ENCODE data around the gene ISL1. TPM values are rescaled to one million over a fixed set of nuclear protein-coding genes. Genes with fewer than 3 reads are reported as not detected.
A peak's percentile ranks its signal among the peaks of the same experiment; 100 is the strongest.

The ISL1 gene
- total and polyA plus RNA-seq, 4 donors = 0.69 TPM; not detected in 3

- 2 to 20% methylated on average over 3 of the region's 3 CpGs for WGBS, 2 donors
- Histone ChIP-seq H3K36me3 (ENCODE audit: control insufficient read depth in 1 of 2, insufficient read depth in 2 of 2, low read length in 1 of 2) (no peaks in the 10 kb centered on the region), H3K4me3 (ENCODE audit: low read length in 2 of 2) (no peak overlapping the region), H3K9me3 (ENCODE audit: control insufficient read depth, low read length) (peaks cover 4% of the 10 kb centered on the region), H3K27ac (ENCODE audit: low read depth in 1 of 2, low read length in 2 of 2) (no peak overlapping the region), H3K4me1 (ENCODE audit: control insufficient read depth in 1 of 2, insufficient read depth in 2 of 2, low read length in 2 of 2) (no peaks in the 10 kb centered on the region), H3K27me3 (ENCODE audit: control insufficient read depth in 1 of 2, insufficient read depth in 2 of 2, low read length in 1 of 2) (peaks cover 0 to 3% of the 10 kb centered on the region in 2 donors)
- intact Hi-C loops (cut with DNase I) = no loop called here
- no peak for ATAC-seq (ENCODE audit: low FRiP score)
- DNase-seq = no peak
Measured at GRCh38 chr5:51392689-51393199, 9.5 kb downstream of the ISL1 start.

DNA sequence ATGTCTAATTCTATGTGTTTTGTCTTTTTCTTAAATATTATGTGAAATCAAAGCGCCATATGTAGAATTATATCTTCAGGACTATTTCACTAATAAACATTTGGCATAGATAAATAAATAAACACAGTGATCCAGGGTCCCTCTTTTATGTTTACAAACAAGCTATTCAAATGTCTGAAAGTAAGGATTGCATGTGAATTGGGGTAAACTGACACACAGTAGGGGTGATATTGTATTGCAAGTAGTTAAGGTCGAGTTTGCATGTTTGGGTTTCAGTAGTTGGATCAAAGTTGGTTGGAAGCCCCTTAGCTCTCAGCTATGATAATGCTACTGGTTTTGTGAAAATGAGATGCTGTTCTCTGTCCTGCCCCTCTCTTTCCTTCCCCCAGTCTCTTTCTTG, 11.4 kb downstream of the ISL1 start:
- Histone ChIP-seq H3K4me3 (ENCODE audit: low read length in 2 of 2) (peak overlapping the region in 1 of 2 donors; percentile 8), H3K9me3 (ENCODE audit: control insufficient read depth, low read length) (peaks cover 4% of the 10 kb centered on the region)

DNA sequence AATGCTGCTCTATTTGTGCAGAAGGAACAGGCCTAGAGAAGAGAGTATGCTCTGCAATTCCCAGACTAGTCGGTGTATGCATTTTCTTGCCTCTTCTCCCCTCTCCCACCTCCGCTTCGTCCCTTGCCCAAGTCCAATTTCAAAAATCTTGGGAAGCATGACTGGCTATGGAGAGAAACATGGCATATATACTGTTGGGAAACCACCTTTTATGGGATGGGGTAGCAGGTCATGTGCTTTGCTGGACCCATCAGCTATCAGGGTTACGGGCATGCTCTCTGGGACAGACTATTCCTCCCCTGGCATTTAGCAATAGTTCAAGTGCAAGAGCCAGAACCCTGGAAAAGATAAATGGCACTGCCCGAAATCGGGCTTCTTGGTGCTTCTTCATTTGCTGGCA, 12.0 kb downstream of the ISL1 start:
- Histone ChIP-seq H3K36me3 (ENCODE audit: control insufficient read depth in 1 of 2, insufficient read depth in 2 of 2, low read length in 1 of 2) (no peaks in the 10 kb centered on the region), H3K9me3 (ENCODE audit: control insufficient read depth, low read length) (peaks cover 4% of the 10 kb centered on the region), H3K4me3 (ENCODE audit: low read length in 2 of 2) (peak overlapping the region in 1 of 2 donors; percentile 8), H3K27me3 (ENCODE audit: control insufficient read depth in 1 of 2, insufficient read depth in 2 of 2, low read length in 1 of 2) (peaks cover 0 to 3% of the 10 kb centered on the region in 2 donors), H3K27ac (ENCODE audit: low read depth in 1 of 2, low read length in 2 of 2) (no peak overlapping the region), H3K4me1 (ENCODE audit: control insufficient read depth in 1 of 2, insufficient read depth in 2 of 2, low read length in 2 of 2) (no peaks in the 10 kb centered on the region)
- intact Hi-C loops (cut with DNase I) = no loop called here
- WGBS, 2 donors = 1 to 24% methylated on average over 6 of the region's 6 CpGs
- DNase-seq (no peak), ATAC-seq (ENCODE audit: low FRiP score) (no peak)

More for the DNA sequence above, 11.4 kb downstream of the ISL1 start:
- ATAC-seq (ENCODE audit: low FRiP score) (no peak), DNase-seq (no peak)
- intact Hi-C loops (cut with DNase I) = no loop called here
- Histone ChIP-seq H3K36me3 (ENCODE audit: control insufficient read depth in 1 of 2, insufficient read depth in 2 of 2, low read length in 1 of 2) (no peaks in the 10 kb centered on the region), H3K27me3 (ENCODE audit: control insufficient read depth in 1 of 2, insufficient read depth in 2 of 2, low read length in 1 of 2) (peaks cover 0 to 3% of the 10 kb centered on the region in 2 donors), H3K4me1 (ENCODE audit: control insufficient read depth in 1 of 2, insufficient read depth in 2 of 2, low read length in 2 of 2) (no peaks in the 10 kb centered on the region), H3K27ac (ENCODE audit: low read depth in 1 of 2, low read length in 2 of 2) (no peak overlapping the region)
- WGBS, 2 donors = 8 to 27% methylated on average over 2 of the region's 2 CpGs

DNA sequence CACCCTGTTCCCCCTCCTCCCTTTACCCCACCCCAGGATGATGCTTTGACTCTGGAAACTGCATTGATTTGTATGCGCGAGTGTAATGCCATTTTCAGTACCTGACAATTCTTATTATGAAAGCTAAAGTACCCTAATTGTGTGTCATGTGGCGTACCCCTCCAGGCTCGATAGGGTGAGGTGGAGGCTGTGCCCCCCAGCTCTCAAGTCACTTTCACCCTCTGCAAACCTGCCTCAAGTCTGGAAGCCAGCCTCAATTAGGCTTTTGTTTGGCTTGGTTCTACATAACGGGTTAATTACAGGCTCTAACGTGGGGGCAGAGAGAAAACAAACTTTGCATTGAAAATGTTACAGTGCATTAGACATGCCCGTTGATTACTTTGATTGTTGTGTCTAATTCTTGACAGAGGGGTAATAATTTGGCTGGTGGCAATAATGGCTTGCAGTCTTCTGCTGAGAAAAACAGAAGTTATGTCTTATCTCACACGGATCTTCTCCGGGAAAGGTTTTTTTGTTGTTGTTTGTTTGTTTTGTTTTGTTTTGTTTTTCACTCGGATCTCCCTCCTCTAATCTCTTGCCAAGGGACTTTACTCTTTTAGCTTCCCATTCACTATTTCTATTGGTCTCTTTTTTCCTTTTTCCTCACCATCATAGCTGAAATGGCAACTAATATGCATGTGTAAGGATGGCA, 12.6 kb downstream of the ISL1 start:
- Histone ChIP-seq H3K36me3 (ENCODE audit: control insufficient read depth in 1 of 2, insufficient read depth in 2 of 2, low read length in 1 of 2) (no peaks in the 10 kb centered on the region), H3K9me3 (ENCODE audit: control insufficient read depth, low read length) (peaks cover 4% of the 10 kb centered on the region), H3K4me3 (ENCODE audit: low read length in 2 of 2) (no peak overlapping the region), H3K27ac (ENCODE audit: low read depth in 1 of 2, low read length in 2 of 2) (no peak overlapping the region), H3K4me1 (ENCODE audit: control insufficient read depth in 1 of 2, insufficient read depth in 2 of 2, low read length in 2 of 2) (no peaks in the 10 kb centered on the region), H3K27me3 (ENCODE audit: control insufficient read depth in 1 of 2, insufficient read depth in 2 of 2, low read length in 1 of 2) (peaks cover 0 to 3% of the 10 kb centered on the region in 2 donors)
- intact Hi-C loops (cut with DNase I) = no loop called here
- ATAC-seq (ENCODE audit: low FRiP score) (no peak), DNase-seq (no peak)
- 5 to 14% methylated on average over 10 of the region's 10 CpGs for WGBS, 2 donors

DNA sequence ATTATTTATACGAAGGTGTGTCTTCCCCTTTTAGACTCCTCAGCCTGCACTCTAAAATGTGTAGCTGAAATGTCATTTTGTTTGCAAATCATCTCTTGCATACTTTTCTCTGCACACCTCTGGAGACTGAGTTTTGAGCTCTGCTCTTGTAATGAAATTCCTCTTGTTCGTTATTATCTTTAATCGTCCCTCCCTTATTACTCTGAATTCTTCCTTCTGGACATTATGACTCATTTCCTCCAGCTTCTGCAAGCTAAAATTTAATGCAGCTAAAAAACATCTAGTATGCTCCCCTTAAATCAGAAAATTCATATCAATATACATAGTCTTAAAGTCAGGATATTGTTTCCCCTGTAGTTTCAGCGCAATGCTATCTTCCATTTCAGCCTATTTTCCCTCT, 13.5 kb downstream of the ISL1 start:
- H3K9me3 ChIP-seq (ENCODE audit: control insufficient read depth, low read length) = peaks cover 2% of the 10 kb centered on the region
- 12 to 16% methylated on average over 4 of the region's 4 CpGs for WGBS, 2 donors

GRCh38 chr5:51397996-51398395, 14.7 kb downstream of the ISL1 start:
- H3K4me1 ChIP-seq (ENCODE audit: control insufficient read depth in 1 of 2, insufficient read depth in 2 of 2, low read length in 2 of 2) = no peaks in the 10 kb centered on the region
- WGBS, 2 donors = 0 to 6% methylated on average over 7 of the region's 7 CpGs
- H3K27me3 ChIP-seq (ENCODE audit: control insufficient read depth in 1 of 2, insufficient read depth in 2 of 2, low read length in 1 of 2) = peaks cover 0 to 3% of the 10 kb centered on the region in 2 donors

More for the DNA sequence above, 13.5 kb downstream of the ISL1 start:
- DNase-seq = no peak
- H3K27me3 ChIP-seq (ENCODE audit: control insufficient read depth in 1 of 2, insufficient read depth in 2 of 2, low read length in 1 of 2) = peaks cover 0 to 3% of the 10 kb centered on the region in 2 donors
- H3K27ac ChIP-seq (ENCODE audit: low read depth in 1 of 2, low read length in 2 of 2) = no peak overlapping the region
- intact Hi-C loops (cut with DNase I) = no loop called here
- H3K36me3 ChIP-seq (ENCODE audit: control insufficient read depth in 1 of 2, insufficient read depth in 2 of 2, low read length in 1 of 2) = no peaks in the 10 kb centered on the region
- no peak overlapping the region for H3K4me3 ChIP-seq (ENCODE audit: low read length in 2 of 2)
- no peaks in the 10 kb centered on the region for H3K4me1 ChIP-seq (ENCODE audit: control insufficient read depth in 1 of 2, insufficient read depth in 2 of 2, low read length in 2 of 2)
- no peak for ATAC-seq (ENCODE audit: low FRiP score)

DNA sequence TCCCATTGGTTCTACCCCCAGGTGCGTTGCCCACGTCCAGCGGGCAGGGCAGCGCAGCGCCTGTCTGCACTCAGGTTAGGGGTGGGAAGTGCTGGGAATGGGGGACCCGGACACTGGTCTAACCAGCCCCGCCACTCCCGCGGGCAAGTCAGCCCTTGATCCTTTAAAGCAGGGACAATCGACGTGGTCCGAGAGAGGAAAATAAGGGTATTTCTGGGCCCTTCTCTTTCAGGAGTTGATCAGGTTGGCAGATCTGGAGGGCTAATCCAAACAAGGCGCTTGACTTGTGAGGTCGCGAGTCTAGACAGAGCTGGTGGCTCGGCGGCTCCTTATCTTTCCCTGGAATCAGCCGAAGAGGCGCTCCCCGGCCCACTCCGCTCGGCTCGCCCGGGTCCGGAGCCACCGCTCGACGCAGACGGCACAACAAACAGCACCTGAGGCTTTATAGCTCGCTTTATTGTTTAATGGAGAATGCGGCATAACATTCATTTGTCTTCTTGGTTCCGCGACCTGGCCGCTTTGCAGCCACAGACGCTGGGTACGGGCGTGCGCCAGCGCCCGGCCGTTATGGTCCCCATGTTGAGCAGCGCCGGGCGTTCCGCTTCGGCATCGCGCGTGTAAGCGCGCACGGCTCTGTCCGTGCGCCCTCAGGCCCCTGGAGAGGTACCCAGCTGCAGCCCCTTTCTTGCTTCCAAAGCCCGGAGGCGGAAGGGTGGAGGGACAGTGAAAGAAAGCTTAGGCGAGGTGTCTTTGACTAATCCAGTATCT, 15.8 kb downstream of the ISL1 start:
- Histone ChIP-seq H3K4me1 (ENCODE audit: control insufficient read depth in 1 of 2, insufficient read depth in 2 of 2, low read length in 2 of 2) (no peaks in the 10 kb centered on the region), H3K27me3 (ENCODE audit: control insufficient read depth in 1 of 2, insufficient read depth in 2 of 2, low read length in 1 of 2) (peaks cover 0 to 3% of the 10 kb centered on the region in 2 donors), H3K36me3 (ENCODE audit: control insufficient read depth in 1 of 2, insufficient read depth in 2 of 2, low read length in 1 of 2) (no peaks in the 10 kb centered on the region), H3K4me3 (ENCODE audit: low read length in 2 of 2) (no peak overlapping the region), H3K9me3 (ENCODE audit: control insufficient read depth, low read length) (peaks cover 2% of the 10 kb centered on the region), H3K27ac (ENCODE audit: low read depth in 1 of 2, low read length in 2 of 2) (no peak overlapping the region)
- peak; percentile 38 for ATAC-seq (ENCODE audit: low FRiP score)
- no peak for DNase-seq
- WGBS, 2 donors = 2% methylated on average over 57 of the region's 57 CpGs
- intact Hi-C loops (cut with DNase I) = no loop called here

More at GRCh38 chr5:51397996-51398395, 14.7 kb downstream of the ISL1 start:
- intact Hi-C loops (cut with DNase I) = no loop called here
- no peak overlapping the region for H3K4me3 ChIP-seq (ENCODE audit: low read length in 2 of 2)
- no peak for ATAC-seq (ENCODE audit: low FRiP score)
- no peak for DNase-seq
- H3K27ac ChIP-seq (ENCODE audit: low read depth in 1 of 2, low read length in 2 of 2) = no peak overlapping the region
- H3K9me3 ChIP-seq (ENCODE audit: control insufficient read depth, low read length) = peaks cover 2% of the 10 kb centered on the region
- H3K36me3 ChIP-seq (ENCODE audit: control insufficient read depth in 1 of 2, insufficient read depth in 2 of 2, low read length in 1 of 2) = no peaks in the 10 kb centered on the region

DNA sequence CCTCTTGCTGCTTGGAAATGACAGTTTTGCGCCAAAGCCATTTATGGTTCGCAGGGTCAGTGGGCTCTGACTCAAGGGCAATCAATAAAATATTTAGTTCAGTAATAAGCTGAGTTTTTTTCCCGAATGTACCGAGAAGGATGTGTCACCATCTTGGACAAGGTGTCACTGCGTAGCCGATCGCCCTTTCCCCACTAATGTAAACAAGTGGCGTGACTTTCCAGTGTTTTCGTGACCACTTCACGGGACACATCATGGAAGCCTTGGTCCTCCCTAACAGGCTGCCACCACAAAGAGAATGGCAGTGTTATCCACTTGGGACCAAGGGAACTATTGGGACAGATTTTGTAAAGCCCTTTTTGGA, 16.4 kb downstream of the ISL1 start:
- no peak for ATAC-seq (ENCODE audit: low FRiP score)
- H3K27ac ChIP-seq (ENCODE audit: low read depth in 1 of 2, low read length in 2 of 2) = no peak overlapping the region
- DNase-seq = no peak
- H3K9me3 ChIP-seq (ENCODE audit: control insufficient read depth, low read length) = peaks cover 2% of the 10 kb centered on the region
- no peak overlapping the region for H3K4me3 ChIP-seq (ENCODE audit: low read length in 2 of 2)
- H3K36me3 ChIP-seq (ENCODE audit: control insufficient read depth in 1 of 2, insufficient read depth in 2 of 2, low read length in 1 of 2) = no peaks in the 10 kb centered on the region
- intact Hi-C loops (cut with DNase I) = no loop called here
- no peaks in the 10 kb centered on the region for H3K4me1 ChIP-seq (ENCODE audit: control insufficient read depth in 1 of 2, insufficient read depth in 2 of 2, low read length in 2 of 2)
- 1 to 5% methylated on average over 10 of the region's 10 CpGs for WGBS, 2 donors
- peaks cover 0 to 3% of the 10 kb centered on the region in 2 donors for H3K27me3 ChIP-seq (ENCODE audit: control insufficient read depth in 1 of 2, insufficient read depth in 2 of 2, low read length in 1 of 2)

Data from aorta (tissue), 5 donors.